A549 treated with AZD9567 at 1 μM for 4 hours (cell line): ENCODE measurements around the gene GLDC. TPM values are rescaled to one million over a fixed set of nuclear protein-coding genes. Genes with fewer than 3 reads are reported as not detected.

ENCODE experiments used
- total RNA-seq: library from RNA; stranded (reverse); fragments of 200-300 nt; extraction: Qiagen RNA extraction; gene quantifications from 5 replicates; pipeline ENCODE4 v1.2.3, GENCODE V29; 2022; ENCODE audit not compliant: insufficient read depth

The GLDC gene
- 10.3 to 12.3 TPM (median 12.1 TPM) in 5 replicates for total RNA-seq

GRCh38 chr9:6645355-6646292 lies at the start of gene GLDC:
Gene GLDC (minus strand): TSS chr9:6645729. CDS start chr9:6645499, 230 bp downstream.

Other genes with a start within 250 kb of the GLDC start
- gene UHRF2, start 232.5 kb downstream of the GLDC start, total RNA-seq: 25.6 to 34.7 TPM (median 34.0 TPM) in 5 replicates
- 7.7 to 8.6 TPM (median 8.3 TPM) in 5 replicates for gene KDM4C, start 112.2 kb upstream of the GLDC start, total RNA-seq